Mesothelial cell of epicardium (in vitro differentiated cells): ENCODE data around the gene WDFY1. TPM values are rescaled to one million over a fixed set of nuclear protein-coding genes. Genes with fewer than 3 reads are reported as not detected.

ENCODE experiments used
- DNase-seq, 2 experiments: peaks; one replicate each; pipeline ENCODE4 v3.0.0; 2021; ENCODE audit warnings: low spot score in 2 of 2; ENCODE audit not compliant: unreplicated experiment in 2 of 2
- H3K27ac Mint-ChIP-seq: 2 replicates; pipeline ENCODE4 v1.8.0; 2021; ENCODE audit warnings: mixed read lengths
- H3K27me3 Mint-ChIP-seq: 2 replicates; pipeline ENCODE4 v1.8.0; 2021; ENCODE audit warnings: low read depth, mixed read lengths
- H3K36me3 Mint-ChIP-seq: 2 replicates; pipeline ENCODE4 v1.8.0; 2021; ENCODE audit warnings: mixed read lengths
- H3K4me1 Mint-ChIP-seq: 2 replicates; pipeline ENCODE4 v1.8.0; 2021; ENCODE audit warnings: mixed read lengths
- H3K4me3 Mint-ChIP-seq: 2 replicates; pipeline ENCODE4 v1.8.0; 2021; ENCODE audit warnings: mild to moderate bottlenecking, moderate library complexity, mixed read lengths
- H3K9me3 Mint-ChIP-seq: 2 replicates; pipeline ENCODE4 v1.8.0; 2021; ENCODE audit warnings: mixed read lengths
- total RNA-seq: library from RNA; stranded (reverse); gene quantifications from 3 replicates; pipeline ENCODE4 v1.2.1, GENCODE V29; 2021
- TF ChIP-seq, protein P1 (sequence below): fragments of 200-600 bp; sonication (generic); IDR thresholded peaks from one replicate; pipeline ENCODE4 v1.5.0; 2021; ENCODE audit warnings: antibody characterized with exemption; ENCODE audit not compliant: unreplicated experiment

The WDFY1 gene
- total RNA-seq, 1 donor from 2014 or later = 45.1 TPM

DNA sequence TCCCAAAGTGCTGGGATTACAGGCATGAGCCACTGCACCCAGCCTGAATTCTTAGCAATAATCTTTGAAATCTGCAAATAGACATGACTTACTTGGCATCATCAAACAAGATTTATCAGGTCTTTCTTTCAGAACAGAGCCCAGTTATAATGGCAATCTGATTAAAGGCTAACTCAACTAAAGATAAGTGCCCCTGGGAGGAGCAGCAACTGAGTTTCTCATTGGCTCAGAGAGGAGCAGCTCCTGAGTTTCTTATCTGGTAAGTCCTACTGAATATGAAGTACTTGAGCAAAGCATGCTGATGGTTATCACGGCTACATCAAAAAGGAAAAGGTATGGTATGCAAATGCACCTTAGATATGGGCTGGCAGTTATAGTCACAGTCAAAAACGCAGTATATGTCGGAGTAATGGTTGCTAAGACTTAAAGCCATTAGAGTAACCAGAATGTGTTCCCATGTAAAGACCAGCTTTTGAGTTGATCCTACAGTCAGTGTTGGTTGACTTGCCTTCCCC, 92.8 kb downstream of the WDFY1 start:
- TF ChIP-seq, protein P1, sequence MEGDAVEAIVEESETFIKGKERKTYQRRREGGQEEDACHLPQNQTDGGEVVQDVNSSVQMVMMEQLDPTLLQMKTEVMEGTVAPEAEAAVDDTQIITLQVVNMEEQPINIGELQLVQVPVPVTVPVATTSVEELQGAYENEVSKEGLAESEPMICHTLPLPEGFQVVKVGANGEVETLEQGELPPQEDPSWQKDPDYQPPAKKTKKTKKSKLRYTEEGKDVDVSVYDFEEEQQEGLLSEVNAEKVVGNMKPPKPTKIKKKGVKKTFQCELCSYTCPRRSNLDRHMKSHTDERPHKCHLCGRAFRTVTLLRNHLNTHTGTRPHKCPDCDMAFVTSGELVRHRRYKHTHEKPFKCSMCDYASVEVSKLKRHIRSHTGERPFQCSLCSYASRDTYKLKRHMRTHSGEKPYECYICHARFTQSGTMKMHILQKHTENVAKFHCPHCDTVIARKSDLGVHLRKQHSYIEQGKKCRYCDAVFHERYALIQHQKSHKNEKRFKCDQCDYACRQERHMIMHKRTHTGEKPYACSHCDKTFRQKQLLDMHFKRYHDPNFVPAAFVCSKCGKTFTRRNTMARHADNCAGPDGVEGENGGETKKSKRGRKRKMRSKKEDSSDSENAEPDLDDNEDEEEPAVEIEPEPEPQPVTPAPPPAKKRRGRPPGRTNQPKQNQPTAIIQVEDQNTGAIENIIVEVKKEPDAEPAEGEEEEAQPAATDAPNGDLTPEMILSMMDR = no peak
- H3K4me3 Mint-ChIP-seq = no peak overlapping the region
- H3K9me3 Mint-ChIP-seq = peaks cover 16% of the 10 kb centered on the region
- peaks cover 8% of the 10 kb centered on the region for H3K4me1 Mint-ChIP-seq
- H3K27me3 Mint-ChIP-seq = no peaks in the 10 kb centered on the region
- peaks cover 32% of the 10 kb centered on the region for H3K36me3 Mint-ChIP-seq
- H3K27ac Mint-ChIP-seq = no peak overlapping the region
- no peak for DNase-seq

DNA sequence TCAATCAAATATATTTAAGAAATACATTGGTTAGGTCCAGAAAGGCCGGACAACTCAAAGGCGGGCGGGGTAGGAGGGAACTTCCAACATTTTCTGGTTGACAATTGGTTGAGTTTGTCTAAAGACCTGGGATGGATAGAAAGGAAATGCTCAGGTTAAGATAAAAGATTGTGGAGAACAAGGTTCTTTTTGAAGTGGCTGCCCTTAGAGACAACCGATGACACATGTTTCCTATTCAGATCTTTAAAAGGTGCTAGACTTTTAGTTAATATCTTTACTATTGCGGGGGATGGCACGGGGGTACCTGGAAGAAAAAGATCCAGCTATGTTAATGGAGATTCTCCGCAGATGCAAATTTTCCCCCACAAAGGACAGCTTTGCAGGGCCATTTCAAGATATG, 97.7 kb downstream of the WDFY1 start:
- Mint-ChIP-seq H3K4me1 (no peaks in the 10 kb centered on the region), H3K27me3 (no peaks in the 10 kb centered on the region), H3K36me3 (peaks cover 29% of the 10 kb centered on the region), H3K27ac (no peak overlapping the region), H3K9me3 (peaks cover 16% of the 10 kb centered on the region), H3K4me3 (no peak overlapping the region)
- DNase-seq = no peak
- TF ChIP-seq, protein P1 = no peak

DNA sequence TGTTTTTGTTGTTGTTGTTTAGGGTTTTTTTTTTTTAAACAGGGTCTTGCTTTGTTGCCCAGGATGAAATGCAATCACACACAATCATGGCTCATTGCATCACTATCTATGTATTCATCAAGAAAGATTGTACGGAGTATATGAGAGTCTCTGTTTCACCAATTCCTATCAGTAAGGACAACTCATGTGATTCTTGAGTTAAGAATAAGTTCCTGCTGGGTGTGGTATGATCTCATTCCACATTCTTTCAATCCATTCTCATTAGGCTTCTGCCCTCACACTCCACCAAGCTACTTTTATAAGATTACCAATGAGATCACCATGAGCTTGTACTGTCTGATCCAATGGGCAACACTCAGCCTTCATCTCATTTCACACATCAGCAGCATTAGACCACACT, 98.6 kb downstream of the WDFY1 start:
- H3K27me3 Mint-ChIP-seq = no peaks in the 10 kb centered on the region
- no peak overlapping the region for H3K27ac Mint-ChIP-seq
- H3K4me1 Mint-ChIP-seq = no peaks in the 10 kb centered on the region
- no peak for DNase-seq
- peaks cover 29% of the 10 kb centered on the region for H3K36me3 Mint-ChIP-seq
- H3K9me3 Mint-ChIP-seq = peaks cover 16% of the 10 kb centered on the region
- no peak overlapping the region for H3K4me3 Mint-ChIP-seq
- TF ChIP-seq, protein P1 = no peak

DNA sequence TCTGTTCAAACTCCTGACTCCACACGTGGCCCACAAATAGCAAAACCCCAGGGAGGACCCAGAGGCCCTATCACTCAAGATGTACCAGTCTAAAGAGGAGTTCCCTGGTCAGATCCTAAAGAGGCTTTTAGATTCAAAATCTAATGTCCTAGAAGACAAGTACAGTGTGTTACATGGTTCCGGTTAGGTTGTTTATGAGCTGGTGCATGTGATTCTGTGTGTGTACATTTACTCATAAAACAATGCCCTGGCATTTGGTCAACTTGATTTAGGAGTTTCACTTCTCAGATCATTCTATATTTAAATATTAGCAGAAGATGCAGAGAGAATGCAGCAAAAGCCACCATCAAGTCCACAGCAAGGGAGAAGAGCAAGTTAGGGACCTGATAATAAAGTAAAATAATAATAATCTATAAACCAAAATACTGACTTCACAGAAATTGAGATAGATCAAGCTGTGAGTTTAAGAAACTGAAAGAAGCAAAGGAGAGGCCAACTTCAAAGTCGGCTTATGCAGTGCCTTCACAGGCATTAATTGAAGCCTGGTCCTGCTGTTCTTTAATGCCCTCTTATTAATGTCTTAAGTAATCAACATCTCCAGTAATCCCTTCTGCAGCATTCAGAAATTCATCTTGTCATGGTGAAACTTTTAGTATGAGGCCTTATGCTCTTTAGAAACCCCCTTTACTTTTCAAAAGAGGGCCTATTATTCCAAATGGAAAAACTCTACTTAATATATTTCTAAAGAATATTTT, 103.5 kb downstream of the WDFY1 start:
- peaks cover 7% of the 10 kb centered on the region for H3K4me1 Mint-ChIP-seq
- no peaks in the 10 kb centered on the region for H3K9me3 Mint-ChIP-seq
- TF ChIP-seq, protein P1 = no peak
- DNase-seq = no peak
- no peak overlapping the region for H3K27ac Mint-ChIP-seq
- H3K27me3 Mint-ChIP-seq = peaks cover 4% of the 10 kb centered on the region
- H3K36me3 Mint-ChIP-seq = no peaks in the 10 kb centered on the region
- no peak overlapping the region for H3K4me3 Mint-ChIP-seq

DNA sequence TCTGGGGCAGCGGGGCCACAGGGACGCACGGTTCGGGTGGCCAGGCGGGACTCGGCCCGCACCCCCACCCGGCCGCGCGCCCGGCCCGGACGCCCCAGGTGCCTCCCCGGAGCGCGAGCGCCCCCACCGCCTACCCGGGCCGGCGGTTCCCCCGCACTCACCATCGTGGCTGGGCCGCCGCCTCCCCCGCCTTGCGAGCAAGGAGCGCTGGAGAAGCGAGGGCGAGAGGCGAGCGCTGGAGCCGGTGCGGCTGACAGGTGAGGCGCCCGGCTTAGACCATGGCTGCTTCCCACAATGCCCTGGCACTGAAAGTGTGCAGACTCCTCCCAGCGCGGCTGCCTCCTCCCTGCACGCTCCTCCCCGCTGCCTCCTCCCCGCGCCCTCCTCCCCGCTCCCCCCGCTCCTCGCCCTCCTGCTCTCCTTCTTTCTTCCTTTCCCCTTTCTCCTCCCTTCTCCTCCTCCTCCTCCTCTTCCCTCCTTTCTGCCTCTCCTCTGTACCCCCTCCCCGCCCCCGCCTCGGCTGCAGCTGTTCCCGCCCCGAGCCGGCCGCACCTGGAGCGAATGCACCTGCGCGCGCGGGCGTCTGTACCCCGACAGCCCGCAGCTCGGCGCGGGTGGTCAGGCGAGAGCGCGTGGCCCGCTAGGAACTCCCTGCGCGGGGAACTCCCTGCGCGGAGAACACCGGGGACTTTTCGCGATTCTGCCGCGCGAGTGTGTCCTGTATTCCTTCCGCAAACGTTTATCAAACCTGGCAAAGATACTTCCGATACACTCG, 107.7 kb downstream of the WDFY1 start, which contains the start of gene AP1S3:
TSS of gene AP1S3 (minus strand) at position 296 of the 775 bp plus-strand sequence. CDS start at position 164, 132 bp downstream.
- peak; percentile 61 to 75 for DNase-seq
- Mint-ChIP-seq H3K4me3 (peak within 1 kb of the TSS; percentile 91), H3K27ac (peak within 1 kb of the TSS; percentile 93), H3K9me3 (no peaks in the 10 kb centered on the region), H3K4me1 (peaks cover 18% of the 10 kb centered on the region), H3K27me3 (peaks cover 10% of the 10 kb centered on the region), H3K36me3 (peaks cover 5% of the 10 kb centered on the region)
- TF ChIP-seq, protein P1 = no peak
